ENCODE data around the gene KCNIP4.

KCNIP4 gene

GRCh38 chr4:20687864-20688263 lies 1260.7 kb downstream of the KCNIP4 start:
- no peak for DNase-seq (ENCODE audit: low read depth in 1 of 2, low spot score in 1 of 2)
- Histone ChIP-seq H3K27ac (replicated peaks) (no peak overlapping the region), H3K4me3 (replicated peaks; ENCODE audit: insufficient read depth, low read length) (no peak overlapping the region), H3K27me3 (ENCODE audit: insufficient read depth, poor library complexity, severe bottlenecking) (no peaks in the 10 kb centered on the region)
- TF ChIP-seq CTCF (IDR thresholded peaks at IDR 0.05; ENCODE audit: insufficient read depth, low read length) (no peak), SPI1 (IDR thresholded peaks at IDR 0.05; ENCODE audit: borderline replicate concordance, low read depth) (no peak), REST (IDR thresholded peaks at IDR 0.05; ENCODE audit: insufficient replicate concordance, low read depth) (no peak), GABPA (IDR thresholded peaks at IDR 0.05; ENCODE audit: low read depth) (no peak), POLR2AphosphoS5 (IDR thresholded peaks at IDR 0.05; ENCODE audit: low read depth) (no peak)

DNA sequence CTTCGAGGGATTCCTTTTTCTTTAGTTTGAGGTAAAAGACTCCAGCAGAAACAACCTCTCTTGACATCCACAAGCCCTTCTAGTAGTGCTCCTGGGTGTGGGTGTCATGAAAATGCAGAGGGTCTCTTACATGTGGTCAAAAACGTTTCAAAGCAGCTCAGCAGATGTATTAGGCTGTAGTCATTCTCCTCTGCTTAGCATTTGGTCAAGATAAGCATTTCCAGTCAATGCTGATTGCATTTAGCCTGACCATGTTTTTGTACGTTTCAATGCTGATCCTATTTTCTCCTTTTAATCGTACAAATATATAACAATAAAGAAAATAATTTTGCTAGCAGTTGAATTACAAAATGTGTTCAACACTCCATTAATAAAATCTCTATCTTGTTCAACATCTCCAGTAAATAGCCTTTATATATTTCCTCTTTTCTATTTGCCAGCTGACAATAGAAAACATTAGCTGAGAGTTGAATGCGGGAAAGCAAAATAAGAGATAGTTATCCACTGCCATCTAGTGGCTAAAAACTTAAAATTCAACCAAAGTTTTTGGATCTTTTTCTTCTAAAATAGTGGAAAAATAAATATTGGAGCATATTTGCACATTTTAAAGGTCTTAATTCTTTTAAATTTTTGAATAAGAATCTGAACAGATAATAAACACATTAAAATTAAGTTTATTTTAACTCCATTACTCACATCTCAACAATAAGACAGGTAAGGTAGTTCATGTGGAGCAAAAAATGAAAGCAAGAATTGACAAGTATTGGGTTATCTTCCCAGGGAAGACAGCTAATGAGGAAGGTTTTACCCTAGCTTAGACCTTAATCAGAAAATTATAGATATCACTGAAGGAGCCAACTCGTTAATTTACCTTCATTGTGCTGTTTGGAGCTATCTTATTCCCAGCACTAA lies 1263.5 kb downstream of the KCNIP4 start:
- no peak for TF ChIP-seq CTCF (IDR thresholded peaks at IDR 0.05; ENCODE audit: insufficient read depth, low read length)
- TF ChIP-seq SPI1 (IDR thresholded peaks at IDR 0.05; ENCODE audit: borderline replicate concordance, low read depth), result no peak
- no peak for TF ChIP-seq POLR2AphosphoS5 (IDR thresholded peaks at IDR 0.05; ENCODE audit: low read depth)
- H3K27ac ChIP-seq (replicated peaks), result no peak overlapping the region
- DNase-seq (ENCODE audit: low read depth in 1 of 2, low spot score in 1 of 2), result no peak
- no peak overlapping the region for H3K4me3 ChIP-seq (replicated peaks; ENCODE audit: insufficient read depth, low read length)
- no peaks in the 10 kb centered on the region for H3K27me3 ChIP-seq (ENCODE audit: insufficient read depth, poor library complexity, severe bottlenecking)

GRCh38 chr4:20683766-20684165 lies 1264.8 kb downstream of the KCNIP4 start:
- Histone ChIP-seq H3K4me3 (replicated peaks; ENCODE audit: insufficient read depth, low read length) (no peak overlapping the region), H3K27me3 (ENCODE audit: insufficient read depth, poor library complexity, severe bottlenecking) (no peaks in the 10 kb centered on the region), H3K27ac (replicated peaks) (no peak overlapping the region)
- no peak for DNase-seq (ENCODE audit: low read depth in 1 of 2, low spot score in 1 of 2)
- TF ChIP-seq SPI1 (IDR thresholded peaks at IDR 0.05; ENCODE audit: borderline replicate concordance, low read depth) (no peak), POLR2AphosphoS5 (IDR thresholded peaks at IDR 0.05; ENCODE audit: low read depth) (no peak), REST (IDR thresholded peaks at IDR 0.05; ENCODE audit: insufficient replicate concordance, low read depth) (no peak), GABPA (IDR thresholded peaks at IDR 0.05; ENCODE audit: low read depth) (no peak), CTCF (IDR thresholded peaks at IDR 0.05; ENCODE audit: insufficient read depth, low read length) (no peak)

All from HL-60 (cell line).